ENCODE results near the gene ATP11A. TPM values are rescaled to one million over a fixed set of nuclear protein-coding genes. Genes with fewer than 3 reads are reported as not detected.

Gene ATP11A
- total and polyA plus RNA-seq, 10 donors = 2.7 to 91.3 (median 59.1) TPM

DNA sequence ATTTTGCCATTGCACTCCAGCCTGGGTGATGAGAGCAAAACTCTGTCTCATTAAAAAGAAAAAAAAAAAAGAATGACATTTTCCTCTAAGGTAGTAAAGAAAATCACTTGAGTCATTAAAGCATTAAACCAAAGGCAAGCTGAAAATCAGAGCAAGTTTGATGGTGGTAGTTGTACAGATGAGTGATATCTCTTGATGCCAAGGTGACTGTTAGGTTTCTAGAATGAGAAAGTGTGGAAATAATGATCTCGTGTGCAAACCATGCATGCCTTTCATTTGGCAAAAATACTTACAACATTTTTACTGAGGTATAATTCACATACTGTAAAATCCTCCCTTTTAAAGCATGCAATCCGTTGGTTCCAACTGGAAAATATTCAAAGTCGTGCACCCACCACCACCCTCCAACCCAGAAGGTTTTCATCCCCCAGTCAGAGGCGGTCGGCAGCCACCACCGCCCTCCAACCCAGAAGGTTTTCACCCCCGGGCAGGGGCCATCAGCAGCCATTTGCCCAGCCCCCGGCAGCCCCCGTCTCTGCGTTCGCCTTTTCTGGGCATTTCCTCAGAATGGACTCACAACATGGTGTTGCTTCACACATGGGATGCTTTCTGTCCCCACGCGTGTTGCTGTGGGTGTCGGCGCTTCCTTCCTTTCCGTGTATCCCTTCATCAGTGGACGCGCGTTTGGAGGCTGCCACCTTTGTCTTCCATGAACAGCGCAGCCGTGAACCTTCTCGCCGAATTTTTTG is 90.2 kb downstream of the ATP11A start:
- H3K4me3 ChIP-seq = no peak overlapping the region
- TF ChIP-seq POLR2AphosphoS5 (IDR thresholded peaks at IDR 0.05) (no peak), CTCF (IDR thresholded peaks at IDR 0.05 in 8 of 11, conservative IDR thresholded peaks at IDR 0.05 in 3 of 11) (no peak), POLR2A (IDR thresholded peaks at IDR 0.05) (no peak)
- H3K27ac ChIP-seq = no peak overlapping the region
- intact Hi-C loops (cut with DNase I; ENCODE audit: low total_unique reads) = no loop called here
- peaks cover 0 to 5% (median 2%) of the 10 kb centered on the region in 6 donors for H3K36me3 ChIP-seq
- H3K4me1 ChIP-seq = peaks cover 7 to 58% (median 31%) of the 10 kb centered on the region in 6 donors
- 83 to 93% (median 91%) methylated on average over 23 of the region's 23 CpGs for WGBS, 5 donors
- no peak for DNase-seq
- H3K27me3 ChIP-seq (replicated peaks in 1 of 7) = no peaks in the 10 kb centered on the region
- no peaks in the 10 kb centered on the region for H3K9me3 ChIP-seq

- Histone ChIP-seq H3K27ac (peak overlapping the region in 5 of 8 donors; percentile 46 to 72 (median 64)), H3K27me3 (replicated peaks in 1 of 7) (no peaks in the 10 kb centered on the region), H3K9me3 (no peaks in the 10 kb centered on the region), H3K4me1 (peaks cover 7 to 58% (median 31%) of the 10 kb centered on the region in 6 donors), H3K36me3 (peaks cover 0 to 16% (median 9%) of the 10 kb centered on the region in 6 donors), H3K4me3 (no peak overlapping the region)
- intact Hi-C loops (cut with DNase I; ENCODE audit: low total_unique reads) = no loop called here
- 86 to 95% (median 93%) methylated on average over 18 of the region's 18 CpGs for WGBS, 5 donors
- TF ChIP-seq POLR2AphosphoS5 (IDR thresholded peaks at IDR 0.05) = no peak
- no peak for TF ChIP-seq CTCF (IDR thresholded peaks at IDR 0.05 in 8 of 11, conservative IDR thresholded peaks at IDR 0.05 in 3 of 11)
- no peak for TF ChIP-seq POLR2A (IDR thresholded peaks at IDR 0.05)
- no peak for DNase-seq
These were observed 91.4 kb downstream of the ATP11A start for GRCh38 chr13:112781287-112781686.

- Histone ChIP-seq H3K27ac (peak overlapping the region in 7 of 8 donors; percentile 22 to 72 (median 59)), H3K9me3 (no peaks in the 10 kb centered on the region), H3K27me3 (replicated peaks in 1 of 7) (no peaks in the 10 kb centered on the region), H3K4me3 (no peak overlapping the region), H3K36me3 (peaks cover 0 to 22% (median 11%) of the 10 kb centered on the region in 6 donors), H3K4me1 (peaks cover 7 to 57% (median 31%) of the 10 kb centered on the region in 6 donors)
- intact Hi-C loops (cut with DNase I; ENCODE audit: low total_unique reads) = no loop called here
- no peak for DNase-seq
- WGBS, 5 donors = 72 to 87% (median 74%) methylated on average over 19 of the region's 19 CpGs
- TF ChIP-seq POLR2AphosphoS5 (IDR thresholded peaks at IDR 0.05) = peak in 2 of 3 donors; percentile 78 to 80
- no peak for TF ChIP-seq POLR2A (IDR thresholded peaks at IDR 0.05)
These were observed 92.1 kb downstream of the ATP11A start for GRCh38 chr13:112781881-112782361.

- peak; percentile 21 to 61 (median 54) for TF ChIP-seq POLR2AphosphoS5 (IDR thresholded peaks at IDR 0.05)
- no peak for TF ChIP-seq POLR2A (IDR thresholded peaks at IDR 0.05)
- TF ChIP-seq CTCF (IDR thresholded peaks at IDR 0.05 in 8 of 11, conservative IDR thresholded peaks at IDR 0.05 in 3 of 11) = no peak
- H3K27ac ChIP-seq = peak overlapping the region in 7 of 8 donors; percentile 22 to 72 (median 59)
- WGBS, 5 donors = 70 to 80% (median 72%) methylated on average over 15 of the region's 15 CpGs
- H3K4me1 ChIP-seq = peaks cover 7 to 51% (median 30%) of the 10 kb centered on the region in 6 donors
- no peaks in the 10 kb centered on the region for H3K9me3 ChIP-seq
- DNase-seq = no peak
- H3K36me3 ChIP-seq = peaks cover 0 to 27% (median 11%) of the 10 kb centered on the region in 6 donors
- no peak overlapping the region for H3K4me3 ChIP-seq
- intact Hi-C loops (cut with DNase I; ENCODE audit: low total_unique reads) = no loop called here
- H3K27me3 ChIP-seq (replicated peaks in 1 of 7) = no peaks in the 10 kb centered on the region
These were observed 92.7 kb downstream of the ATP11A start for GRCh38 chr13:112782429-112783010.
